Liver (tissue), 9 donors: Measurements from ENCODE around the gene JAKMIP2. TPM values are rescaled to one million over a fixed set of nuclear protein-coding genes. Genes with fewer than 3 reads are reported as not detected.

Experiments
- DNase-seq: peaks from one replicate; pipeline ENCODE4 v3.0.0-alpha.2; 2017; ENCODE audit warnings: low spot score
- H3K27ac ChIP-seq, 2 donors: one replicate each; pipeline ENCODE4 v1.7.0; 2013; ENCODE audit warnings: inconsistent platforms in 2 of 2, low read length in 2 of 2, control low read depth in 1 of 2, low read depth in 1 of 2, mild to moderate bottlenecking in 1 of 2
- H3K27me3 ChIP-seq, 4 donors: one replicate each; pipeline versions ENCODE4 v1.6.1 to v1.7.0; 2013; ENCODE audit warnings: low read length in 3 of 4, inconsistent platforms in 1 of 4, mild to moderate bottlenecking in 1 of 4, moderate library complexity in 1 of 4; ENCODE audit not compliant: control insufficient read depth in 4 of 4, insufficient read depth in 4 of 4
- H3K36me3 ChIP-seq, 4 donors: one replicate each; pipeline versions ENCODE4 v1.6.1 to v1.7.0; 2013; ENCODE audit warnings: low read length in 3 of 4, mild to moderate bottlenecking in 3 of 4, low read depth in 1 of 4, moderate library complexity in 1 of 4; ENCODE audit not compliant: control insufficient read depth in 4 of 4, insufficient read depth in 3 of 4
- H3K4me1 ChIP-seq, 4 donors: one replicate each; pipeline versions ENCODE4 v1.6.1 to v1.7.0; 2013; ENCODE audit warnings: low read length in 3 of 4, mild to moderate bottlenecking in 3 of 4, moderate library complexity in 1 of 4; ENCODE audit not compliant: control insufficient read depth in 4 of 4, insufficient read depth in 4 of 4
- H3K4me3 ChIP-seq, 3 donors: one replicate each; pipeline versions ENCODE4 v1.6.1 to v1.7.0; 2013; ENCODE audit warnings: low read length in 3 of 3, control low read depth in 1 of 3, low read depth in 1 of 3, mild to moderate bottlenecking in 1 of 3
- H3K9ac ChIP-seq, 2 donors: one replicate each; pipeline ENCODE4 v1.7.0; 2013; ENCODE audit warnings: low read length in 2 of 2, mild to moderate bottlenecking in 2 of 2, moderate library complexity in 2 of 2, control low read depth in 1 of 2, low read depth in 1 of 2
- H3K9me3 ChIP-seq, 4 donors: one replicate each; pipeline versions ENCODE4 v1.6.1 to v1.7.0; 2013; ENCODE audit warnings: low read length in 3 of 4; ENCODE audit not compliant: control insufficient read depth in 4 of 4
- CTCF ChIP-seq: fragments of 150-350 bp; IDR thresholded peaks from 2 replicates; pipeline ENCODE4 v1.5.1; 2017; ENCODE audit warnings: improper control_type of control experiment, low read depth, low read length; ENCODE audit not compliant: missing input control
- EGR1 ChIP-seq, 2 donors: IDR thresholded peaks; 2 replicates each; pipeline ENCODE4 v1.6.1; 2016 to 2018; ENCODE audit warnings: antibody characterized with exemption in 2 of 2, low read depth in 2 of 2
- FOXA1 ChIP-seq: IDR thresholded peaks from 2 replicates; pipeline ENCODE4 v1.6.1; 2016; ENCODE audit warnings: antibody characterized with exemption
- FOXA2 ChIP-seq: IDR thresholded peaks from 2 replicates; pipeline ENCODE4 v1.6.1; 2016; ENCODE audit warnings: antibody characterized with exemption
- HNF4A ChIP-seq, 2 donors: conservative IDR thresholded peaks; 2 replicates each; pipeline ENCODE4 v1.6.1; 2016; ENCODE audit warnings: antibody characterized with exemption in 2 of 2, mild to moderate bottlenecking in 2 of 2
- HNF4G ChIP-seq: IDR thresholded peaks from 2 replicates; pipeline ENCODE4 v1.6.1; 2016; ENCODE audit warnings: antibody characterized with exemption
- JUND ChIP-seq, 2 donors: IDR thresholded peaks; 2 replicates each; pipeline ENCODE4 v1.6.1; 2016; ENCODE audit warnings: antibody characterized with exemption in 2 of 2
- MAX ChIP-seq: IDR thresholded peaks from 2 replicates; pipeline ENCODE4 v1.6.1; 2016; ENCODE audit warnings: antibody characterized with exemption
- RAD21 ChIP-seq, 2 donors: IDR thresholded peaks; 2 replicates each; pipeline ENCODE4 v1.6.1; 2016; ENCODE audit warnings: antibody characterized with exemption in 2 of 2, mild to moderate bottlenecking in 2 of 2
- REST ChIP-seq: IDR thresholded peaks from 2 replicates; pipeline ENCODE4 v1.6.1; 2016; ENCODE audit warnings: antibody characterized with exemption, mild to moderate bottlenecking
- RXRA ChIP-seq, 2 donors: IDR thresholded peaks; 2 replicates each; pipeline ENCODE4 v1.6.1; 2017 to 2018; ENCODE audit warnings: antibody characterized with exemption in 2 of 2, mild to moderate bottlenecking in 1 of 2
- SP1 ChIP-seq: IDR thresholded peaks from 2 replicates; pipeline ENCODE4 v1.6.1; 2018; ENCODE audit warnings: antibody characterized with exemption, mild to moderate bottlenecking
- TAF1 ChIP-seq: conservative IDR thresholded peaks from 2 replicates; pipeline ENCODE4 v1.6.1; 2016; ENCODE audit warnings: antibody characterized with exemption, mild to moderate bottlenecking
- YY1 ChIP-seq: IDR thresholded peaks from 2 replicates; pipeline ENCODE4 v1.6.1; 2016; ENCODE audit warnings: antibody characterized with exemption, mild to moderate bottlenecking
- WGBS: extraction: QIAGEN DNeasy Blood & Tissue Kit; methylation state at CpG from one replicate; pipeline ENCODE4 v1.1.7; 2013; 5-methylcytosine and 5-hydroxymethylcytosine counted together
- polyA plus RNA-seq, 2 donors: library from polyadenylated mRNA; stranded (reverse) in 1 of 2; unstranded in 1 of 2; fragments of 200-250 nt in 1 of 2; fragments of >200 nt in 1 of 2; fragmentation: Nextera tagmentation in 1 of 2; extraction: Ambion mirVana in 1 of 2; gene quantifications; one replicate each; pipeline versions ENCODE4 v1.2.1 to v1.2.3, GENCODE V29; 2013 to 2015
- total RNA-seq, 2 donors: library from RNA; depleted of rRNA; stranded (reverse); fragments of >200 nt; gene quantifications; one replicate each; pipeline ENCODE4 v1.2.3, GENCODE V29; 2014
- donor health status: healthy.
- donor health status: healthy.
- donor health status: healthy.
- donor health status: healthy.
- donor health status: healthy.

JAKMIP2 gene
- total and polyA plus RNA-seq, 4 donors = 0.06 to 0.38 (median 0.24) TPM

DNA sequence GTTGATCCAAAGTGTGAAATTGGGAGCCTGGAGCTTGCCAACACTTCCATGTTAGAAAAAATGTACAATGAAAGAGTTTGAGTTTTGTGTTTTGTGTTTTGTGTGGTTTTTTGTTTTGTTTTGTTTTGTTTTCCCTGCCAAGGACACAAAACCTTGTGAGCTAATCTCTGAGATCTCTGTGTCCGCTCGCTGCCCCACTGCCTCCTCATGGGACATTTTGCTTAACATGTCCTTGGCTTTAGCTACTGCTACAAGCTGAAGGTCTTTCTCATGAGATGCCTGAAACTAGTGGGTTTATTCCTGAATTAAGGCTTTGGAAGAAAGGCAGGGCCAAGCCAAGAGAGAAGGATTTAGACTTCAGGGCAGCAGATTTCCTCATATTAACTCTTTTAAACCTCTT, 7.3 kb upstream of the JAKMIP2 start:
- H3K9ac ChIP-seq = no peak overlapping the region
- no peak overlapping the region for H3K4me3 ChIP-seq
- H3K27ac ChIP-seq = no peak overlapping the region
- no peaks in the 10 kb centered on the region for H3K36me3 ChIP-seq
- H3K4me1 ChIP-seq = no peaks in the 10 kb centered on the region
- TF ChIP-seq REST = no peak
- no peak for TF ChIP-seq MAX
- TF ChIP-seq SP1 = no peak
- no peak for TF ChIP-seq FOXA1
- no peak for TF ChIP-seq RXRA (IDR thresholded peaks at IDR 0.05)
- no peaks in the 10 kb centered on the region for H3K27me3 ChIP-seq
- no peak for DNase-seq
- H3K9me3 ChIP-seq = no peaks in the 10 kb centered on the region
- 94% methylated on average over 2 of the region's 2 CpGs for WGBS

DNA sequence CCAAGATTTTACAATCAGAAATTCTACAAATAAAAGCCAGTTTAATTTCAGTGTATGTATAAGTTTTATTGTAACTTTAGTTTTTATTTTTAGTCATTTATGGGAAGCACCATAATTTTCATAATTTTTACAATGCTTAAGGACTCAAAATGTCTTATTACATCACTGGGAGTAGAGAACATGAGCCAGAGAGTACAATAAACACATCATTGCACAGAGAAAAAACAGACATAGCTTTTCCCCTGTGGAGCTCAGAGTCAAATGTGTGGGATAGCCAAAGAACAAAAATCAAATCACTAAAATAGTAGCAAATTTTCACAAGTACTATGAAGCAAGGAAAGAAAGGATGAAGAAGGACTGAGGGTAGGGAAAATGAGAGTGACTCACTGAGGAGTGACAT, 5.5 kb upstream of the JAKMIP2 start:
- no peak overlapping the region for H3K27ac ChIP-seq
- no peak for DNase-seq

More for the DNA sequence above, 5.5 kb upstream of the JAKMIP2 start:
- H3K27me3 ChIP-seq = no peaks in the 10 kb centered on the region
- TF ChIP-seq JUND (IDR thresholded peaks at IDR 0.05) (no peak), YY1 (no peak), SP1 (no peak), TAF1 (no peak), FOXA2 (no peak), MAX (no peak), HNF4G (no peak), RAD21 (IDR thresholded peaks at IDR 0.05) (no peak), HNF4A (conservative IDR thresholded peaks at IDR 0.05) (no peak), CTCF (no peak), FOXA1 (no peak), EGR1 (IDR thresholded peaks at IDR 0.05; ENCODE audit: low read depth in 2 of 2) (no peak)
- no peak overlapping the region for H3K9ac ChIP-seq
- no peaks in the 10 kb centered on the region for H3K9me3 ChIP-seq
- H3K4me1 ChIP-seq = no peaks in the 10 kb centered on the region
- H3K4me3 ChIP-seq = no peak overlapping the region
- no peaks in the 10 kb centered on the region for H3K36me3 ChIP-seq
